ENCODE results near the gene UGGT1.

UGGT1 gene

GRCh38 chr2:128234613-128235012 lies 143.6 kb downstream of the UGGT1 start:
- peaks cover 11% of the 10 kb centered on the region for H3K4me1 ChIP-seq (ENCODE audit: control insufficient read depth, low read length)
- no peaks in the 10 kb centered on the region for H3K9me3 ChIP-seq (ENCODE audit: control insufficient read depth, insufficient read depth, low read length)
- H3K27ac ChIP-seq (ENCODE audit: low read depth, low read length), result no peak overlapping the region
- TF ChIP-seq EZH2phosphoT487 (IDR thresholded peaks at IDR 0.05; ENCODE audit: borderline replicate concordance, low read length) (no peak), CTCF (IDR thresholded peaks at IDR 0.05; ENCODE audit: low read depth, low read length, poor library complexity, severe bottlenecking) (no peak)
- H3K27me3 ChIP-seq (ENCODE audit: control insufficient read depth, low read length), result peaks cover 13% of the 10 kb centered on the region
- H3F3A ChIP-seq (ENCODE audit: control insufficient read depth, insufficient read depth), result no peaks in the 10 kb centered on the region
- H3K4me3 ChIP-seq (ENCODE audit: low read length), result no peak overlapping the region
- no peaks in the 10 kb centered on the region for H3K9me2 ChIP-seq (replicated peaks; ENCODE audit: control insufficient read depth, low read length)
- H3K4me2 ChIP-seq (ENCODE audit: low read length), result no peak overlapping the region
- no peaks in the 10 kb centered on the region for H3K36me3 ChIP-seq (ENCODE audit: control insufficient read depth, low read length)
- no peaks in the 10 kb centered on the region for H4K20me1 ChIP-seq (ENCODE audit: control insufficient read depth, insufficient read depth, low read depth, low read length)
- H3K79me2 ChIP-seq (ENCODE audit: control insufficient read depth, low read length), result no peaks in the 10 kb centered on the region

GRCh38 chr2:128235581-128235980 lies 144.6 kb downstream of the UGGT1 start:
- Histone ChIP-seq H3K4me2 (ENCODE audit: low read length) (no peak overlapping the region), H3K9me2 (replicated peaks; ENCODE audit: control insufficient read depth, low read length) (no peaks in the 10 kb centered on the region), H3F3A (ENCODE audit: control insufficient read depth, insufficient read depth) (no peaks in the 10 kb centered on the region), H4K20me1 (ENCODE audit: control insufficient read depth, insufficient read depth, low read depth, low read length) (no peaks in the 10 kb centered on the region), H3K27ac (ENCODE audit: low read depth, low read length) (no peak overlapping the region), H3K79me2 (ENCODE audit: control insufficient read depth, low read length) (no peaks in the 10 kb centered on the region), H3K4me3 (ENCODE audit: low read length) (no peak overlapping the region), H3K9me3 (ENCODE audit: control insufficient read depth, insufficient read depth, low read length) (no peaks in the 10 kb centered on the region), H3K27me3 (ENCODE audit: control insufficient read depth, low read length) (peaks cover 13% of the 10 kb centered on the region), H3K4me1 (ENCODE audit: control insufficient read depth, low read length) (peaks cover 11% of the 10 kb centered on the region), H3K36me3 (ENCODE audit: control insufficient read depth, low read length) (no peaks in the 10 kb centered on the region)
- TF ChIP-seq EZH2phosphoT487 (IDR thresholded peaks at IDR 0.05; ENCODE audit: borderline replicate concordance, low read length), result no peak
- TF ChIP-seq CTCF (IDR thresholded peaks at IDR 0.05; ENCODE audit: low read depth, low read length, poor library complexity, severe bottlenecking), result no peak

GRCh38 chr2:128236491-128237035 lies 145.6 kb downstream of the UGGT1 start:
- no peaks in the 10 kb centered on the region for H3K36me3 ChIP-seq (ENCODE audit: control insufficient read depth, low read length)
- H3K9me2 ChIP-seq (replicated peaks; ENCODE audit: control insufficient read depth, low read length), result no peaks in the 10 kb centered on the region
- H3K4me3 ChIP-seq (ENCODE audit: low read length), result no peak overlapping the region
- H3F3A ChIP-seq (ENCODE audit: control insufficient read depth, insufficient read depth), result no peaks in the 10 kb centered on the region
- no peaks in the 10 kb centered on the region for H3K9me3 ChIP-seq (ENCODE audit: control insufficient read depth, insufficient read depth, low read length)
- no peaks in the 10 kb centered on the region for H4K20me1 ChIP-seq (ENCODE audit: control insufficient read depth, insufficient read depth, low read depth, low read length)
- H3K27ac ChIP-seq (ENCODE audit: low read depth, low read length), result no peak overlapping the region
- TF ChIP-seq EZH2phosphoT487 (IDR thresholded peaks at IDR 0.05; ENCODE audit: borderline replicate concordance, low read length) (no peak), CTCF (IDR thresholded peaks at IDR 0.05; ENCODE audit: low read depth, low read length, poor library complexity, severe bottlenecking) (no peak)
- H3K4me1 ChIP-seq (ENCODE audit: control insufficient read depth, low read length), result peaks cover 11% of the 10 kb centered on the region
- no peaks in the 10 kb centered on the region for H3K79me2 ChIP-seq (ENCODE audit: control insufficient read depth, low read length)
- no peak overlapping the region for H3K4me2 ChIP-seq (ENCODE audit: low read length)
- peaks cover 13% of the 10 kb centered on the region for H3K27me3 ChIP-seq (ENCODE audit: control insufficient read depth, low read length)

Data from DOHH2 (cell line).